OCI-LY7 (cell line): Measurements from ENCODE around the gene TP53AIP1.

Source experiments
- CTCF ChIP-seq: fragments of 200-600 bp; sonication (generic); conservative IDR thresholded peaks from 2 replicates; pipeline ENCODE4 v1.5.1; 2014; ENCODE audit warnings: mild to moderate bottlenecking, antibody characterized with exemption, low read length, moderate library complexity, mixed read lengths
- EZH2phosphoT487 ChIP-seq: fragments of 200-600 bp; sonication (generic); IDR thresholded peaks from 2 replicates; pipeline ENCODE4 v1.6.1; 2018; ENCODE audit warnings: low read depth, borderline replicate concordance, mild to moderate bottlenecking, mixed run types, antibody characterized with exemption, low read length, moderate library complexity, mixed read lengths

GRCh38 chr11:128934351-128934750 is 8.3 kb downstream of the TP53AIP1 start:
- TF ChIP-seq CTCF: no peak
- TF ChIP-seq EZH2phosphoT487: no peak
